K562 (cell line): ENCODE measurements around the gene HFE. TPM values are rescaled to one million over a fixed set of nuclear protein-coding genes. Genes with fewer than 3 reads are reported as not detected.

Source experiments
- ATAC-seq: fragments of 200-7000 bp; cut with Tn5 transposase; 3 replicates; pipeline ENCODE4 v1.9.1; 2020; ENCODE audit warnings: moderate library complexity
- BruUV-seq: library from RNA; stranded (reverse); fragments of 400-500 nt; replicated peaks from 2 replicates; lab custom pipeline; 2021; lab: Mats Ljungman, UMichigan
- CTCF ChIA-PET: fragments of 300-600 bp; formaldehyde crosslinking; extraction: SDS; loops from one replicate; lab custom pipeline; 2021; ENCODE audit warnings: low intra/inter-chr PET ratio; lab: Yijun Ruan, JAX
- POLR2A ChIA-PET: fragments of 300-600, 350-650 bp; sonication (Branson Sonifier 250); formaldehyde crosslinking; extraction: SDS; loops from one replicate; lab custom pipeline; 2021; ENCODE audit warnings: antibody characterized with exemption, inconsistent platforms; lab: Yijun Ruan, JAX
- DNase-seq, 4 experiments: peaks; one replicate each; pipeline versions ENCODE4 v3.0.0 to v3.0.0-alpha.2; 2011 to 2018; ENCODE audit warnings: low spot score in 3 of 4, mixed read lengths in 3 of 4; ENCODE audit errors: extremely low read depth in 1 of 4
- FAIRE-seq: peaks from 2 replicates; lab custom pipeline; 2011; peaks lifted over from hg19 to GRCh38; lab: Jason Lieb, UNC
- H2AFZ ChIP-seq: 2 replicates; pipeline ENCODE4 v1.6.0; 2011; ENCODE audit warnings: low read depth, low read length, control low read depth, inconsistent platforms
- H3K27ac ChIP-seq: fragments of 200-600 bp; 3 replicates; pipeline ENCODE4 v1.8.0; 2011; ENCODE audit warnings: low read depth, mild to moderate bottlenecking, control low read depth, inconsistent platforms, low read length, moderate library complexity, mixed read lengths; ENCODE audit errors: extremely low read depth
- H3K27me3 ChIP-seq, 2 experiments: fragments of 300-600 bp in 1 of 2; 2 replicates in 1 of 2; 3 replicates in 1 of 2; pipeline versions ENCODE4 v1.6.0 to v1.8.0; 2011; ENCODE audit warnings: inconsistent platforms in 2 of 2, low read length in 2 of 2, mild to moderate bottlenecking in 1 of 2, mixed read lengths in 1 of 2, moderate library complexity in 1 of 2; ENCODE audit not compliant: control insufficient read depth in 2 of 2, insufficient read depth in 2 of 2
- H3K36me3 ChIP-seq: fragments of 300-600 bp; 3 replicates; pipeline ENCODE4 v1.8.0; 2011; ENCODE audit warnings: mild to moderate bottlenecking, low read length, inconsistent platforms; ENCODE audit not compliant: control insufficient read depth, insufficient read depth
- H3K4me1 ChIP-seq, 2 experiments: fragments of 200-600 bp in 1 of 2; replicated peaks in 1 of 2; 2 replicates in 1 of 2; 3 replicates in 1 of 2; pipeline versions ENCODE4 v1.5.1 to v1.8.0; 2011; ENCODE audit warnings: inconsistent platforms in 2 of 2, low read length in 2 of 2, mild to moderate bottlenecking in 1 of 2, mixed read lengths in 1 of 2, moderate library complexity in 1 of 2; ENCODE audit not compliant: control insufficient read depth in 2 of 2, insufficient read depth in 2 of 2
- H3K4me2 ChIP-seq: 2 replicates; pipeline ENCODE4 v1.6.1; 2011; ENCODE audit warnings: low read length, control low read depth, inconsistent platforms, mixed read lengths; ENCODE audit not compliant: insufficient read depth
- H3K4me3 ChIP-seq: fragments of 200-600 bp; sonication (generic), shearing (Covaris generic); 2 replicates; pipeline ENCODE4 v1.5.1; 2016; ENCODE audit warnings: control low read depth, inconsistent platforms
- H3K79me2 ChIP-seq: fragments of 200-600 bp; 3 replicates; pipeline ENCODE4 v1.8.0; 2011; ENCODE audit warnings: low read length, inconsistent platforms; ENCODE audit not compliant: control insufficient read depth, insufficient read depth
- H3K9ac ChIP-seq, 2 experiments: 2 replicates each; pipeline versions ENCODE4 v1.6.0 to v1.6.1; 2011; ENCODE audit warnings: low read depth in 2 of 2, low read length in 2 of 2, control low read depth in 1 of 2, inconsistent platforms in 1 of 2, mild to moderate bottlenecking in 1 of 2, mixed read lengths in 1 of 2; ENCODE audit not compliant: insufficient read depth in 1 of 2
- H3K9me1 ChIP-seq: one replicate; pipeline ENCODE4 v1.6.0; 2011; ENCODE audit warnings: inconsistent platforms, mild to moderate bottlenecking, low read length, moderate library complexity; ENCODE audit not compliant: control insufficient read depth, insufficient read depth
- H3K9me3 ChIP-seq: replicated peaks from 2 replicates; pipeline ENCODE4 v1.5.1; 2011; ENCODE audit warnings: low read depth, low read length, inconsistent platforms; ENCODE audit not compliant: control insufficient read depth, insufficient read depth
- H4K20me1 ChIP-seq: replicated peaks from 2 replicates; pipeline ENCODE4 v1.6.1; 2011; ENCODE audit warnings: low read length, inconsistent platforms, mixed read lengths; ENCODE audit not compliant: control insufficient read depth, insufficient read depth
- ARID3A ChIP-seq: IDR thresholded peaks from 2 replicates; pipeline ENCODE4 v1.6.1; 2012; ENCODE audit warnings: low read depth, low read length, improper control_type of control experiment, borderline replicate concordance
- FOXM1 ChIP-seq, 2 experiments: fragments of 450-650 bp in 1 of 2; sonication (generic) in 1 of 2; formaldehyde crosslinking in 1 of 2; IDR thresholded peaks; 2 replicates each; pipeline versions ENCODE4 v1.6.1 to v1.9.0; 2017 to 2022; ENCODE audit warnings: low read depth in 2 of 2, mild to moderate bottlenecking in 2 of 2, missing genetic modification reagents in 1 of 2, moderate library complexity in 1 of 2
- HINFP ChIP-seq: fragments of 450-650 bp; conservative IDR thresholded peaks from 2 replicates; pipeline ENCODE4 v1.6.1; 2016; ENCODE audit warnings: missing genetic modification characterization, low read depth, mild to moderate bottlenecking, control low read depth, missing compliant biosample characterization
- L3MBTL2 ChIP-seq: fragments of 450-650 bp; IDR thresholded peaks from 2 replicates; pipeline ENCODE4 v1.6.1; 2016; ENCODE audit warnings: mild to moderate bottlenecking, moderate library complexity
- SPI1 ChIP-seq: IDR thresholded peaks from 2 replicates; pipeline ENCODE4 v1.6.1; 2011; ENCODE audit warnings: low read depth, low read length, control low read depth, borderline replicate concordance
- TAF9B ChIP-seq: fragments of 450-650 bp; IDR thresholded peaks from 2 replicates; pipeline ENCODE4 v1.6.1; 2018; ENCODE audit warnings: mild to moderate bottlenecking; ENCODE audit not compliant: partially characterized antibody
- ZNF79 ChIP-seq: fragments of 250-450 bp; sonication (Bioruptor Pico); IDR thresholded peaks from 2 replicates; pipeline ENCODE4 v1.4.0; 2020; ENCODE audit warnings: low read depth, mild to moderate bottlenecking, moderate library complexity
- WGBS: fragments of 100-300 bp; shearing (Covaris generic); methylation state at CpG from one replicate; pipeline ENCODE4 v1.1.6; 2016; ENCODE audit warnings: low coverage, mixed read lengths; ENCODE audit not compliant: insufficient coverage; ENCODE audit errors: missing lambda C conversion rate; 5-methylcytosine and 5-hydroxymethylcytosine counted together
- in situ Hi-C: fragments of 300-500 bp; cut with MboI; formaldehyde crosslinking; loops from 4 replicates; pipeline ENCODE4 v1.15.0; 2018; ENCODE audit warnings: inconsistent platforms, mixed read lengths
- intact Hi-C: fragments of 100-400 bp; cut with micrococcal nuclease; formaldehyde crosslinking; loops from 2 replicates; pipeline ENCODE4 v1.14.2; 2022
- polyA plus RNA-seq, 8 experiments: library from polyadenylated mRNA; depleted of rRNA in 4 of 8; stranded (reverse) in 5 of 8; unstranded in 3 of 8; fragments of >200 nt; fragmentation: Nextera tagmentation in 2 of 8; fragmentation: Illumina TruSeq in 1 of 8; extraction: Ambion mirVana in 2 of 8; extraction: Trizol in 1 of 8; gene quantifications; 2 replicates each; pipeline versions ENCODE4 v1.2.1 to v1.2.3, GENCODE V29; 2011 to 2014; ENCODE audit warnings: inconsistent platforms in 1 of 8, missing spikeins in 1 of 8
- total RNA-seq, 7 experiments: library from RNA; depleted of rRNA in 6 of 7; stranded (reverse); fragments of >200 nt in 6 of 7; fragmentation: Illumina TruSeq in 2 of 7; extraction: Trizol in 2 of 7; gene quantifications; 2 replicates each; pipeline versions ENCODE4 v1.2.1 to v1.2.3, GENCODE V29; 2011 to 2021; ENCODE audit warnings: low replicate concordance in 1 of 7

The HFE gene
- total and polyA plus RNA-seq, 9 of the 15 experiments (the other 6 are each of a cell fraction or from before 2014, with no cell fraction given), result 0.14 to 1.2 (median 0.76) TPM

- no peaks in the 10 kb centered on the region for H3K9me1 ChIP-seq
- FAIRE-seq, result no peak
- H3K27ac ChIP-seq, result no peak overlapping the region
- CTCF ChIA-PET, result interaction anchor here (0.8 to 1.6 kb wide), 2 partner anchors 29 to 36 kb away, joined by 4 to 6 read pairs; a partner anchor contains a TSS
- no peak for ATAC-seq
- no peak overlapping the region for H3K4me2 ChIP-seq
- BruUV-seq, result no TSS peak
- WGBS, result 47% methylated on average over 2 of the region's 2 CpGs
- no peak overlapping the region for H3K4me3 ChIP-seq
- no peaks in the 10 kb centered on the region for H3K79me2 ChIP-seq
- no peaks in the 10 kb centered on the region for H3K27me3 ChIP-seq
- POLR2A ChIA-PET, result interaction anchor here (1.1 to 3.3 kb wide), 5 partner anchors 13 to 120 kb away, joined by 4 to 23 read pairs (median 8); a partner anchor contains a TSS
- H3K9ac ChIP-seq, result no peak overlapping the region
- intact Hi-C loops (loop anchor here (5.0 to 10.0 kb wide), 3 partner anchors 104 to 529 kb away; partner anchors contain the start of gene ABT1), in situ Hi-C loops (loop anchor here (5.0 to 10.0 kb wide), 2 partner anchors 34 to 527 kb away; partner anchors contain the start of gene ABT1)
- peaks cover 6 to 13% of the 10 kb centered on the region in 2 experiments; a peak in 3 of 5 replicates for H3K4me1 ChIP-seq
- peak overlapping the region; percentile 5; the same call in 1 of the 2 replicates for H2AFZ ChIP-seq
- H3K9me3 ChIP-seq, result no peaks in the 10 kb centered on the region
- no peaks in the 10 kb centered on the region for H3K36me3 ChIP-seq
- TF ChIP-seq FOXM1 (IDR thresholded peaks at IDR 0.05; ENCODE audit: low read depth) (no peak), FOXM1 (CRISPR knock-in tag; IDR thresholded peaks at IDR 0.05; ENCODE audit: low read depth) (no peak)
- DNase-seq, result no peak
- H4K20me1 ChIP-seq, result no peaks in the 10 kb centered on the region
Observed at GRCh38 chr6:26068036-26068435, 19.2 kb upstream of the HFE start.

- no peaks in the 10 kb centered on the region for H3K79me2 ChIP-seq
- in situ Hi-C loops, result no loop called here
- H3K36me3 ChIP-seq, result no peaks in the 10 kb centered on the region
- intact Hi-C loops, result no loop called here
- H3K4me2 ChIP-seq, result peak overlapping the region; percentile 75
- no peaks in the 10 kb centered on the region for H4K20me1 ChIP-seq
- no peak for FAIRE-seq
- no peak overlapping the region for H3K4me3 ChIP-seq
- CTCF ChIA-PET, result no interaction called here
- H2AFZ ChIP-seq, result peak overlapping the region; percentile 95
- BruUV-seq, result no TSS peak
- H3K9me1 ChIP-seq, result no peaks in the 10 kb centered on the region
- H3K9me3 ChIP-seq, result no peaks in the 10 kb centered on the region
- ATAC-seq, result peak; percentile 89
- no peak overlapping the region; the same call in 2 of the 3 replicates for H3K27ac ChIP-seq
- POLR2A ChIA-PET, result interaction anchor here (0.8 kb wide), 1 partner anchor 32 kb away, joined by 3 read pairs; no protein-coding TSS in a partner anchor
- peak overlapping the region; percentile 41 to 72; a peak in 1 of 4 replicates for H3K9ac ChIP-seq
- peaks cover 10 to 18% of the 10 kb centered on the region in 2 experiments for H3K4me1 ChIP-seq
- WGBS, result 5% methylated on average over 7 of the region's 7 CpGs
- DNase-seq, result peak in 2 of 4 experiments; percentile 39 to 65
- no peaks in the 10 kb centered on the region for H3K27me3 ChIP-seq
- TF ChIP-seq ZNF79 (0 out of 2 replicates have a peak, but pooled peaks have one; percentile 13), SPI1 (0 out of 2 replicates have a peak, but pooled peaks have one; percentile 27), ARID3A (0 out of 2 replicates have a peak, but pooled peaks have one; percentile 27), HINFP (tag) (peak; percentile 94), TAF9B (no peak), L3MBTL2 (0 out of 2 replicates have a peak, but pooled peaks have one; percentile 8)
Observed at GRCh38 chr6:26071135-26071534, 16.1 kb upstream of the HFE start.
